ENCODE results near the gene DLG2. TPM values are rescaled to one million over a fixed set of nuclear protein-coding genes. Genes with fewer than 3 reads are reported as not detected.

DLG2 gene
- total RNA-seq, 4 donors from 2014 or later: 2.9 to 30.2 (median 22.6) TPM

- H3K4me3 ChIP-seq: no peak overlapping the region
- no peak for DNase-seq
- H3K27ac ChIP-seq: no peak overlapping the region
- peaks cover 0 to 11% of the 10 kb centered on the region in 2 donors for H3K9me3 ChIP-seq
- H3K36me3 ChIP-seq: no peaks in the 10 kb centered on the region
- no peak for TF ChIP-seq POLR2A (IDR thresholded peaks at IDR 0.05)
- TF ChIP-seq, protein P1, sequence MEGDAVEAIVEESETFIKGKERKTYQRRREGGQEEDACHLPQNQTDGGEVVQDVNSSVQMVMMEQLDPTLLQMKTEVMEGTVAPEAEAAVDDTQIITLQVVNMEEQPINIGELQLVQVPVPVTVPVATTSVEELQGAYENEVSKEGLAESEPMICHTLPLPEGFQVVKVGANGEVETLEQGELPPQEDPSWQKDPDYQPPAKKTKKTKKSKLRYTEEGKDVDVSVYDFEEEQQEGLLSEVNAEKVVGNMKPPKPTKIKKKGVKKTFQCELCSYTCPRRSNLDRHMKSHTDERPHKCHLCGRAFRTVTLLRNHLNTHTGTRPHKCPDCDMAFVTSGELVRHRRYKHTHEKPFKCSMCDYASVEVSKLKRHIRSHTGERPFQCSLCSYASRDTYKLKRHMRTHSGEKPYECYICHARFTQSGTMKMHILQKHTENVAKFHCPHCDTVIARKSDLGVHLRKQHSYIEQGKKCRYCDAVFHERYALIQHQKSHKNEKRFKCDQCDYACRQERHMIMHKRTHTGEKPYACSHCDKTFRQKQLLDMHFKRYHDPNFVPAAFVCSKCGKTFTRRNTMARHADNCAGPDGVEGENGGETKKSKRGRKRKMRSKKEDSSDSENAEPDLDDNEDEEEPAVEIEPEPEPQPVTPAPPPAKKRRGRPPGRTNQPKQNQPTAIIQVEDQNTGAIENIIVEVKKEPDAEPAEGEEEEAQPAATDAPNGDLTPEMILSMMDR (IDR thresholded peaks at IDR 0.05): no peak
- H3K27me3 ChIP-seq: no peaks in the 10 kb centered on the region
- no peaks in the 10 kb centered on the region for H3K4me1 ChIP-seq
- intact Hi-C loops (cut with DNase I; ENCODE audit: low total_unique reads): no loop called here
Observed at GRCh38 chr11:84806354-84806753, 820.8 kb downstream of the DLG2 start.

- H3K9me3 ChIP-seq: peaks cover 0 to 11% of the 10 kb centered on the region in 2 donors
- TF ChIP-seq, protein P1 (IDR thresholded peaks at IDR 0.05): no peak
- no peak overlapping the region for H3K4me3 ChIP-seq
- no peaks in the 10 kb centered on the region for H3K36me3 ChIP-seq
- H3K27me3 ChIP-seq: no peaks in the 10 kb centered on the region
- intact Hi-C loops (cut with DNase I; ENCODE audit: low total_unique reads): no loop called here
- H3K27ac ChIP-seq: no peak overlapping the region
- H3K4me1 ChIP-seq: no peaks in the 10 kb centered on the region
- DNase-seq: no peak
Observed at GRCh38 chr11:84804041-84804440, 823.1 kb downstream of the DLG2 start.

DNA sequence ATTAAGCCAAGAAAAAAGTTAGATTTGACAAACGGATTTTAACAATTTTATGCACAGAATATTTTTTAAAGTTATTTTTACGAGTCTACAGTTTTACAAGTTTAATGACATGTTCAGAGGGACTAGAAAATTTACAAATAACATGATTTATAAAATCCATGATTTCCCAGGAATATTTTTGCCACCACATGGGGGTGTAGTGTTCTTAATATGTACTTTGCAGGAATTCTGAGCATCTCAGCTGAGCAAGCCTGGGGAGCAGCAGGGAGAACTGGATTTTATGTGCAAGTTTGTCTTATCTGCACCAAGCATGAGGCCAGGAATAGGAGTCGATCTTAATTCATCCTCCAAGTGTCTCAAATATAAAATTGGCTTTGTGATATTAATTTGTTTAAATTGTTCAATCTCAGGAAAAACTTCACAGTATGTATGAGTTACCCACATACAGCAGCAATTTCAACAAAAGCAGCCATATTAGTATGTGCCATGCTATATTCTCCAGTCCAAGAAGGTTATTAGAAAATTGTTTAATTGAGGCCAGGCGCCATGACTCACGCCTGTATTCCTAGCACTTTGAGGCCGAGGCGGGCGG, 826.3 kb downstream of the DLG2 start:
- Histone ChIP-seq H3K27me3 (no peaks in the 10 kb centered on the region), H3K27ac (no peak overlapping the region), H3K4me3 (no peak overlapping the region), H3K36me3 (no peaks in the 10 kb centered on the region), H3K4me1 (no peaks in the 10 kb centered on the region), H3K9me3 (no peaks in the 10 kb centered on the region)
- TF ChIP-seq, protein P1 (IDR thresholded peaks at IDR 0.05): no peak
- TF ChIP-seq POLR2A (IDR thresholded peaks at IDR 0.05): no peak
- no peak for DNase-seq
- intact Hi-C loops (cut with DNase I; ENCODE audit: low total_unique reads): no loop called here

- H3K4me3 ChIP-seq: no peak overlapping the region
Observed at GRCh38 chr11:84799112-84799511, 828.0 kb downstream of the DLG2 start.

GRCh38 chr11:84795698-84796097, 831.4 kb downstream of the DLG2 start:
- H3K27ac ChIP-seq: no peak overlapping the region
- H3K9me3 ChIP-seq: no peaks in the 10 kb centered on the region
- no peaks in the 10 kb centered on the region for H3K36me3 ChIP-seq
- H3K27me3 ChIP-seq: no peaks in the 10 kb centered on the region
- no peak overlapping the region for H3K4me3 ChIP-seq
- no peaks in the 10 kb centered on the region for H3K4me1 ChIP-seq
- no peak for DNase-seq
- TF ChIP-seq POLR2A (IDR thresholded peaks at IDR 0.05): no peak
- TF ChIP-seq, protein P1 (IDR thresholded peaks at IDR 0.05): no peak
- intact Hi-C loops (cut with DNase I; ENCODE audit: low total_unique reads): no loop called here

More at GRCh38 chr11:84799112-84799511, 828.0 kb downstream of the DLG2 start:
- Histone ChIP-seq H3K36me3 (no peaks in the 10 kb centered on the region), H3K27ac (no peak overlapping the region), H3K27me3 (no peaks in the 10 kb centered on the region), H3K9me3 (no peaks in the 10 kb centered on the region), H3K4me1 (no peaks in the 10 kb centered on the region)
- no peak for DNase-seq
- intact Hi-C loops (cut with DNase I; ENCODE audit: low total_unique reads): no loop called here
- TF ChIP-seq POLR2A (IDR thresholded peaks at IDR 0.05): no peak
- TF ChIP-seq, protein P1 (IDR thresholded peaks at IDR 0.05): no peak

All from uterus (tissue), 4 donors.